Measurements from ENCODE around the gene IGSF8. TPM values are rescaled to one million over a fixed set of nuclear protein-coding genes. Genes with fewer than 3 reads are reported as not detected.

IGSF8 gene
- total and polyA plus RNA-seq, 10 donors, result 15.6 to 28.9 (median 21.7) TPM

- intact Hi-C loops (cut with DNase I; ENCODE audit: low total_unique reads), result no loop called here
These were observed 37.9 kb upstream of the IGSF8 start for GRCh38 chr1:160136121-160136925.

DNA sequence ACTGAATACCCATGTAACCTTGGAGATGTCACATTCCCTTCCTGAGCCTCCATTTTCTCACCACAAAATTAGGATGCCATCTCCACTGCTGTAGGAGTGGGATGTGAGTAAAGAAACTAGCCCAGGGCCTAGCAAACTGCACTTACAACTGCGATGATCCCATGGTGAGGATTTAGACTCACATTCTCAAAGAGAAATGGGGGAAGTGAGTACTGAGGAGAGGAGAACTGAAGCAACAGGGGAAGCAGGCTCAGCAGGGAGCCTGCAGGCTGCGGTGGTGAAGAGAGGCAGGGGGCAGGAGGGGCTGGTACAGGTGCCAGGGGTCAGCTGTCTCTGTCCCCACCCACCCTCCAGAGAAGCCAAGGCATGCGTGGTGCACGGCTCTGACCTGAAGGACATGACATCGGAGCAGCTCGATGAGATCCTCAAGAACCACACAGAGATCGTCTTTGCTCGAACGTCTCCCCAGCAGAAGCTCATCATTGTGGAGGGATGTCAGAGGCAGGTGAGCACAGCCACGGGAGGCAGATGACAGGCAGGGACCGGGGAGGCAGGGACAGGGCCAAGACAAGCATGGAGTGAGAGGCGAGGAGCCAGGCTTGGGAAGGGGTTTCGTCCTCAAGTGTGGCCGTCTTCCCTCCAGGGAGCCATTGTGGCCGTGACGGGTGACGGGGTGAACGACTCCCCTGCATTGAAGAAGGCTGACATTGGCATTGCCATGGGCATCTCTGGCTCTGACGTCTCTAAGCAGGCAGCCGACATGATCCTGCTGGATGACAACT, 36.6 kb upstream of the IGSF8 start:
- Histone ChIP-seq H3K4me1 (no peaks in the 10 kb centered on the region), H3K36me3 (no peaks in the 10 kb centered on the region), H3K4me3 (no peak overlapping the region), H3K27ac (no peak overlapping the region), H3K27me3 (replicated peaks in 1 of 7) (no peaks in the 10 kb centered on the region), H3K9me3 (no peaks in the 10 kb centered on the region)
- DNase-seq, result no peak
- intact Hi-C loops (cut with DNase I; ENCODE audit: low total_unique reads), result no loop called here
- TF ChIP-seq POLR2A (IDR thresholded peaks at IDR 0.05) (no peak), POLR2AphosphoS5 (IDR thresholded peaks at IDR 0.05) (no peak), CTCF (IDR thresholded peaks at IDR 0.05 in 8 of 11, conservative IDR thresholded peaks at IDR 0.05 in 3 of 11) (no peak)
- 84 to 89% (median 87%) methylated on average over 19 to 20 of the region's 20 CpGs for WGBS, 5 donors

More at GRCh38 chr1:160136121-160136925, 37.9 kb upstream of the IGSF8 start:
- Histone ChIP-seq H3K27ac (no peak overlapping the region), H3K27me3 (replicated peaks in 1 of 7) (peaks cover 0 to 11% (median 0%) of the 10 kb centered on the region in 7 donors), H3K36me3 (no peaks in the 10 kb centered on the region), H3K9me3 (no peaks in the 10 kb centered on the region), H3K4me3 (no peak overlapping the region), H3K4me1 (no peaks in the 10 kb centered on the region)
- WGBS, 5 donors, result 80 to 94% (median 91%) methylated on average over 22 of the region's 22 CpGs
- TF ChIP-seq POLR2AphosphoS5 (IDR thresholded peaks at IDR 0.05), result no peak
- TF ChIP-seq CTCF (IDR thresholded peaks at IDR 0.05 in 8 of 11, conservative IDR thresholded peaks at IDR 0.05 in 3 of 11), result no peak
- TF ChIP-seq POLR2A (IDR thresholded peaks at IDR 0.05), result no peak
- DNase-seq, result no peak

- DNase-seq, result no peak
- H3K9me3 ChIP-seq, result no peaks in the 10 kb centered on the region
- no peak overlapping the region for H3K4me3 ChIP-seq
- no peak overlapping the region for H3K27ac ChIP-seq
- intact Hi-C loops (cut with DNase I; ENCODE audit: low total_unique reads), result no loop called here
- WGBS, 5 donors, result 77 to 90% (median 83%) methylated on average over 9 of the region's 9 CpGs
- no peaks in the 10 kb centered on the region for H3K36me3 ChIP-seq
- no peaks in the 10 kb centered on the region for H3K4me1 ChIP-seq
- no peaks in the 10 kb centered on the region for H3K27me3 ChIP-seq (replicated peaks in 1 of 7)
- TF ChIP-seq CTCF (IDR thresholded peaks at IDR 0.05 in 8 of 11, conservative IDR thresholded peaks at IDR 0.05 in 3 of 11) (no peak), POLR2AphosphoS5 (IDR thresholded peaks at IDR 0.05) (no peak), POLR2A (IDR thresholded peaks at IDR 0.05) (no peak)
These were observed 35.8 kb upstream of the IGSF8 start for GRCh38 chr1:160133990-160134770.

Data from spleen (tissue), 11 donors.